ENCODE data around the gene MLNR. TPM values are rescaled to one million over a fixed set of nuclear protein-coding genes. Genes with fewer than 3 reads are reported as not detected.
A peak's percentile ranks its signal among the peaks of the same experiment; 100 is the strongest.

MLNR gene
- total RNA-seq, 1 donor = not detected

DNA sequence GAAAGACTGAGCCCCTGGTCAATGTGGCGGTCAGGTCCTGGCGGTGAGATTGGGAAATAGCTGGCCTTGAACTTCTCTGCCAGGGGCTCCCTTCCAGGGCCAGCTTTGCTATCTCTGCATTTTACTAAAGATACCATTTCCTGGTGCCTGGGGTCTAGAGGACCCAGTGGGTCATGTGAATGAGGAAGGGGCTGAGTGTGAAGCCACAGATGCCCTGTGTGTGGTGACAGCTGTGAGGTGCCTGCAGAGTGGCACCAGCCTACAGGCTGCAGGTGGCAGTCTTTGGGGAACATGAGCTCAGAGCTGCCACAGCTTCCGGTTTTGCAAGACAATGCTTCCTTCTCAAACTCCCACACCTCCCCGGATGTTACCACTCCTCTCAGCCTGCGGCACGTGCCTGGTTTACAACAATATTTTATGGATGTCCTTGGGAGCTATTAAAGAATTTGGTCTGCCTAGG lies 5.2 kb upstream of the MLNR start:
- no peak for DNase-seq (ENCODE audit: low read depth)
- TF ChIP-seq, protein P1, sequence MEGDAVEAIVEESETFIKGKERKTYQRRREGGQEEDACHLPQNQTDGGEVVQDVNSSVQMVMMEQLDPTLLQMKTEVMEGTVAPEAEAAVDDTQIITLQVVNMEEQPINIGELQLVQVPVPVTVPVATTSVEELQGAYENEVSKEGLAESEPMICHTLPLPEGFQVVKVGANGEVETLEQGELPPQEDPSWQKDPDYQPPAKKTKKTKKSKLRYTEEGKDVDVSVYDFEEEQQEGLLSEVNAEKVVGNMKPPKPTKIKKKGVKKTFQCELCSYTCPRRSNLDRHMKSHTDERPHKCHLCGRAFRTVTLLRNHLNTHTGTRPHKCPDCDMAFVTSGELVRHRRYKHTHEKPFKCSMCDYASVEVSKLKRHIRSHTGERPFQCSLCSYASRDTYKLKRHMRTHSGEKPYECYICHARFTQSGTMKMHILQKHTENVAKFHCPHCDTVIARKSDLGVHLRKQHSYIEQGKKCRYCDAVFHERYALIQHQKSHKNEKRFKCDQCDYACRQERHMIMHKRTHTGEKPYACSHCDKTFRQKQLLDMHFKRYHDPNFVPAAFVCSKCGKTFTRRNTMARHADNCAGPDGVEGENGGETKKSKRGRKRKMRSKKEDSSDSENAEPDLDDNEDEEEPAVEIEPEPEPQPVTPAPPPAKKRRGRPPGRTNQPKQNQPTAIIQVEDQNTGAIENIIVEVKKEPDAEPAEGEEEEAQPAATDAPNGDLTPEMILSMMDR (IDR thresholded peaks at IDR 0.05; ENCODE audit: insufficient read depth, low read length) = no peak
- H3K4me3 ChIP-seq (ENCODE audit: low read depth, low read length) = no peak overlapping the region

- TF ChIP-seq, protein P1 (IDR thresholded peaks at IDR 0.05; ENCODE audit: insufficient read depth, low read length) = no peak
- DNase-seq (ENCODE audit: low read depth) = no peak
- no peak overlapping the region for H3K4me3 ChIP-seq (ENCODE audit: low read depth, low read length)
These were observed 3.8 kb upstream of the MLNR start for GRCh38 chr13:49216334-49216733.

- TF ChIP-seq, protein P1 (IDR thresholded peaks at IDR 0.05; ENCODE audit: insufficient read depth, low read length) = no peak
- DNase-seq (ENCODE audit: low read depth) = no peak
- no peak overlapping the region for H3K4me3 ChIP-seq (ENCODE audit: low read depth, low read length)
These were observed 2.1 kb upstream of the MLNR start for GRCh38 chr13:49217962-49218492.

GRCh38 chr13:49218493-49219051 lies 1.6 kb upstream of the MLNR start:
- no peak for DNase-seq (ENCODE audit: low read depth)
- TF ChIP-seq, protein P1 (IDR thresholded peaks at IDR 0.05; ENCODE audit: insufficient read depth, low read length) = no peak
- H3K4me3 ChIP-seq (ENCODE audit: low read depth, low read length) = no peak overlapping the region

DNA sequence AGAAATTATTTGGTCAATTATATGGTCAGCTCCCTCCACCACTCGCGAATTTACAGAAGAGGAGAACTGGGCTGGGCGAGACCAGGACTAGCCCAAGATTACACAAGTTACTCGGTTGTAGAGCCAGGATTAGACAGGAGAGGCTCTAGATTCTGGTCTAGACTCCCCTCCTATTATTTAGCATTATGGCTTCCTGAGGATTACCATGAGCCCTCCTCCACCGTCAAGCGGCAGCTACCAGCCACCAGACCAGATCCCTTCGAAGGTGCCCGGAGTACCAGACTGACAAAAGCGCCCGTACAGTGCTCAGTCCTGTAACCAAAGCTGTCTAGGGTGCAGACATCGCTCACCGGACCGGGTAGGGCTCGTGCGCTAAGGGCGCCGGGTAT lies 497 bp upstream of the MLNR start:
- TF ChIP-seq, protein P1 (IDR thresholded peaks at IDR 0.05; ENCODE audit: insufficient read depth, low read length) = no peak
- no peak overlapping the region for H3K4me3 ChIP-seq (ENCODE audit: low read depth, low read length)
- peak; percentile 15 for DNase-seq (ENCODE audit: low read depth)

- no peak overlapping the region for H3K4me3 ChIP-seq (ENCODE audit: low read depth, low read length)
- TF ChIP-seq, protein P1 (IDR thresholded peaks at IDR 0.05; ENCODE audit: insufficient read depth, low read length) = no peak
- no peak for DNase-seq (ENCODE audit: low read depth)
These were observed 885 bp downstream of the MLNR start for GRCh38 chr13:49220856-49221589.
